Testis (tissue), 2 donors: ENCODE data around the gene TRIM61.

Source experiments
- CTCF ChIP-seq, 3 experiments: fragments of 450-650 bp in 2 of 3; fragments of 200-600 bp in 1 of 3; sonication (generic) in 1 of 3; IDR thresholded peaks; one replicate each; pipeline ENCODE4 v1.5.1; 2016 to 2019; ENCODE audit warnings: antibody characterized with exemption in 3 of 3, mild to moderate bottlenecking in 2 of 3, moderate library complexity in 1 of 3
- POLR2A ChIP-seq: fragments of 450-650 bp; IDR thresholded peaks from one replicate; pipeline ENCODE4 v1.6.1; 2017; ENCODE audit warnings: antibody characterized with exemption, mild to moderate bottlenecking, moderate library complexity

- TF ChIP-seq CTCF (IDR thresholded peaks at IDR 0.05): no peak
- TF ChIP-seq POLR2A: no peak
Observed at GRCh38 chr4:165010487-165010886, 33.0 kb upstream of the TRIM61 start.
